WTC11 (cell line): ENCODE results near the gene PAPPA2.

Experiments used
- CTCF ChIP-seq: fragments of 200-600 bp; IDR thresholded peaks from 2 replicates; pipeline ENCODE4 v1.8.0; 2022; ENCODE audit warnings: antibody characterized with exemption
- JUN ChIP-seq: sonication (generic); formaldehyde crosslinking; IDR thresholded peaks from 2 replicates; pipeline ENCODE4 v1.8.0; 2023; ENCODE audit warnings: mild to moderate bottlenecking, missing genetic modification reagents
- TEAD1 ChIP-seq: sonication (generic); formaldehyde crosslinking; IDR thresholded peaks from 2 replicates; pipeline ENCODE4 v1.8.0; 2022; ENCODE audit warnings: mild to moderate bottlenecking, missing genetic modification reagents
- TEAD4 ChIP-seq: sonication (generic); formaldehyde crosslinking; IDR thresholded peaks from 2 replicates; pipeline ENCODE4 v1.8.0; 2022; ENCODE audit warnings: mild to moderate bottlenecking, missing genetic modification reagents
- USF2 ChIP-seq: sonication (generic); formaldehyde crosslinking; IDR thresholded peaks from 2 replicates; pipeline ENCODE4 v1.8.1; 2023; ENCODE audit warnings: mild to moderate bottlenecking, missing genetic modification reagents, moderate library complexity

DNA sequence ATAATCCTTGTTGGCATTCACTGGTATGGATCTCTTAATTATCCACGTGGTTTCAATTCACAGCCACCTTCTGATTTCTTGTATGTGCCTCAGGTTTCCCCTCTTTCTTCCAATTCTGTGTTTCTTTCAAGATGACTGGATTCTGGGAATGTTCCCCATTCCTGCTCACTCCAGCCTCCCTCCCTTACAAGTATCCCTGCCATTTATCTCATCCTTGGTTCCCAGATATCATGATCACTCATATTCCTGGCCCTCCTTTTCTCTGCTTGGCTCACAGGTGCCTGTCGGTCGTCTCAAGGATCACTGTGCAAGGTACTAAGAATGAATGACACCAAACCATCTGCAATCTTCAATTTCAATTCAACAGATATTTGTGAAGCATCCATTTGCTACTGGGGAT is 422.4 kb downstream of the PAPPA2 start:
- no peak for TF ChIP-seq USF2
- TF ChIP-seq JUN, result no peak
- no peak for TF ChIP-seq CTCF
- no peak for TF ChIP-seq TEAD4
- no peak for TF ChIP-seq TEAD1 (CRISPR knock-in tag)
